ENCODE data around the gene MYO7B. TPM values are rescaled to one million over a fixed set of nuclear protein-coding genes. Genes with fewer than 3 reads are reported as not detected.

The MYO7B gene
- total and polyA plus RNA-seq, 2 experiments from 2014 or later, result 17.6 to 20.1 TPM

DNA sequence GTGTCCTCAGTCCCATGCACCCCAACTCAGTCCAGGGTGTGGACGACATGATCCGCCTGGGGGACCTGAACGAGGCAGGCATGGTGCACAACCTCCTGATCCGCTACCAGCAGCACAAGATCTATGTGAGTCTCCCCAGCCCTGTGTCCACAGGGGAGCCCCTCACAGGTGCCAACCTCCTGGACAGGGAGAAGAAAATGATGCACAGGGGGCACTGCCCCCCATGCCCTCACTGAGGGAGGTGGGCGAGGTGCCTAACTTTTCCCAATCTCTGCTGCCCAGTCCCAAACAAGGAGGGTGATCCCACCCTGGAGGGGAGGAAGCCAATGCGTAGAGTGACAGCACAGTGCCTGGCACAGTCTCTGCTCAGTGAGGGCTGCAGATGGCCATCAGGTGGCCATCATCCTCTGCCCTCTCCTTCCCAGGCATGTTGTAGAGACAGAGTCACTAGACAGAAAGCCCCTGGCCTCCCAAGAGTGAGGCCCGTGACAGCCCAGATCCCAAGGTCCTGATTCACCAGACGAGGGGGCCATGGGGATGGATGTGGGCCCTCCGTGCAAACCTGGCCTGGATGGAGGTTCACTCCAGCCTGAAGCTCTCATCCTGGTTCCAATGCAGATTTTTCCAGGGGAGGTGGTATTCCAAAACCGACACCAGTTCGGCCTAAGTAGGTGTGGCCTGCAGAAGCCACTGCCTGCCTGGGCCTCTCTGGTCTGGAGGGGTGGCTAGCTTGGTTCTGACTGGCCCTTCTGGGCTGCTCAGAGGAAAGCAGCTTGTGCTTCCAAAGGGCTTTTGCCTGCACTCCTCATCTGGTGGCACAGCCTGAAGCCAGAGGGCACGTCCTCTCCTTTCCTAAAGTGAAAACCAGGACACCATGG is 30.0 kb downstream of the MYO7B start:
- no peaks in the 10 kb centered on the region for H3K9me2 ChIP-seq (replicated peaks; ENCODE audit: insufficient read depth)
- WGBS (ENCODE audit: low lambda C conversion rate, missing lambda C conversion rate), result 91% methylated on average over 11 of the region's 12 CpGs
- H3K4me1 ChIP-seq (ENCODE audit: insufficient read depth), result no peaks in the 10 kb centered on the region
- DNase-seq (ENCODE audit: low spot score), result no peak
- no peak overlapping the region for H3K27ac ChIP-seq
- H3K4me3 ChIP-seq, result no peak overlapping the region
- H3K9me3 ChIP-seq (ENCODE audit: low read depth), result no peaks in the 10 kb centered on the region
- H4K20me1 ChIP-seq (ENCODE audit: insufficient read depth, poor library complexity, severe bottlenecking), result no peaks in the 10 kb centered on the region
- TF ChIP-seq EZH2 (IDR thresholded peaks at IDR 0.05; ENCODE audit: borderline replicate concordance), result no peak
- TF ChIP-seq EZH2phosphoT487 (IDR thresholded peaks at IDR 0.05; ENCODE audit: low read depth, severe bottlenecking, unreplicated experiment), result no peak
- TF ChIP-seq CTCF (IDR thresholded peaks at IDR 0.05; ENCODE audit: poor library complexity), result no peak
- H3K36me3 ChIP-seq (replicated peaks; ENCODE audit: insufficient read depth, low read depth), result no peaks in the 10 kb centered on the region
- H3K27me3 ChIP-seq, result no peaks in the 10 kb centered on the region
- H3K79me2 ChIP-seq, result no peaks in the 10 kb centered on the region
- H2AFZ ChIP-seq, result no peak overlapping the region
- no peak overlapping the region for H3K4me2 ChIP-seq

DNA sequence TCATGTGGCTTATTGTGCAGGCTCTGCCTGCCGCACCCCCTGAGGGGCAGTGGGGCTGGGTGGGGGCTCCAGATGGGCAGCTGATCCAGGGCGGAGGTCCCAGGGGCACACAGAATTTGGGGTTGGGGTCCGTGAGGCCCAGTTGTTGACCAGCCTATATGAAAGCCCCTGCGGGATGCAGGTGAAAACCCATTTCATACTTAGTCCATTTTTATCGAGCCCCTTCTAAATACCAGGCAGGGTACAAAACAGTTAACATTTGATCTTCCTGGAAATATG is 30.6 kb downstream of the MYO7B start:
- Histone ChIP-seq H3K27ac (no peak overlapping the region), H3K27me3 (no peaks in the 10 kb centered on the region), H3K4me1 (ENCODE audit: insufficient read depth) (no peaks in the 10 kb centered on the region), H3K4me2 (no peak overlapping the region), H2AFZ (no peak overlapping the region), H3K36me3 (replicated peaks; ENCODE audit: insufficient read depth, low read depth) (no peaks in the 10 kb centered on the region), H3K4me3 (no peak overlapping the region), H3K9me2 (replicated peaks; ENCODE audit: insufficient read depth) (no peaks in the 10 kb centered on the region), H4K20me1 (ENCODE audit: insufficient read depth, poor library complexity, severe bottlenecking) (no peaks in the 10 kb centered on the region), H3K9me3 (ENCODE audit: low read depth) (no peaks in the 10 kb centered on the region), H3K79me2 (no peaks in the 10 kb centered on the region)
- no peak for DNase-seq (ENCODE audit: low spot score)
- TF ChIP-seq EZH2 (IDR thresholded peaks at IDR 0.05; ENCODE audit: borderline replicate concordance) (no peak), EZH2phosphoT487 (IDR thresholded peaks at IDR 0.05; ENCODE audit: low read depth, severe bottlenecking, unreplicated experiment) (no peak), CTCF (IDR thresholded peaks at IDR 0.05; ENCODE audit: poor library complexity) (no peak)
- 98% methylated on average over 5 of the region's 5 CpGs for WGBS (ENCODE audit: low lambda C conversion rate, missing lambda C conversion rate)

- H3K79me2 ChIP-seq, result no peaks in the 10 kb centered on the region
- no peaks in the 10 kb centered on the region for H3K9me3 ChIP-seq (ENCODE audit: low read depth)
- 93% methylated on average over 10 of the region's 10 CpGs for WGBS (ENCODE audit: low lambda C conversion rate, missing lambda C conversion rate)
- no peak overlapping the region for H3K27ac ChIP-seq
- DNase-seq (ENCODE audit: low spot score), result no peak
- H2AFZ ChIP-seq, result no peak overlapping the region
- H3K4me1 ChIP-seq (ENCODE audit: insufficient read depth), result no peaks in the 10 kb centered on the region
- no peak overlapping the region for H3K4me3 ChIP-seq
- no peaks in the 10 kb centered on the region for H3K27me3 ChIP-seq
- H3K36me3 ChIP-seq (replicated peaks; ENCODE audit: insufficient read depth, low read depth), result no peaks in the 10 kb centered on the region
- no peak for TF ChIP-seq EZH2phosphoT487 (IDR thresholded peaks at IDR 0.05; ENCODE audit: low read depth, severe bottlenecking, unreplicated experiment)
- TF ChIP-seq CTCF (IDR thresholded peaks at IDR 0.05; ENCODE audit: poor library complexity), result no peak
- no peak for TF ChIP-seq EZH2 (IDR thresholded peaks at IDR 0.05; ENCODE audit: borderline replicate concordance)
- H3K9me2 ChIP-seq (replicated peaks; ENCODE audit: insufficient read depth), result no peaks in the 10 kb centered on the region
- H3K4me2 ChIP-seq, result no peak overlapping the region
- H4K20me1 ChIP-seq (ENCODE audit: insufficient read depth, poor library complexity, severe bottlenecking), result no peaks in the 10 kb centered on the region
Measured at GRCh38 chr2:127566576-127566975, 31.1 kb downstream of the MYO7B start.

Measured in hepatocyte (in vitro differentiated cells).